Subcutaneous adipose tissue (tissue), 4 donors: ENCODE results near the gene RGL1. TPM values are rescaled to one million over a fixed set of nuclear protein-coding genes. Genes with fewer than 3 reads are reported as not detected.

ENCODE experiments used
- CTCF ChIP-seq: fragments of 450-650 bp; IDR thresholded peaks from one replicate; pipeline ENCODE4 v1.5.1; 2016; ENCODE audit warnings: low read depth, mild to moderate bottlenecking, control low read depth, antibody characterized with exemption, moderate library complexity
- total RNA-seq, 4 donors: library from RNA; depleted of rRNA; stranded (reverse); fragments of >200 nt; gene quantifications; one replicate each; pipeline ENCODE4 v1.1.0, GENCODE V29; 2016

The RGL1 gene
- total RNA-seq, 4 donors from 2014 or later = 41.8 to 81.8 (median 59.0) TPM

GRCh38 chr1:183814121-183814681 is 9.3 kb downstream of the RGL1 start:
- TF ChIP-seq CTCF = no peak

GRCh38 chr1:183816110-183816509 is 11.2 kb downstream of the RGL1 start:
- no peak for TF ChIP-seq CTCF

GRCh38 chr1:183817576-183818288 is 12.8 kb downstream of the RGL1 start:
- TF ChIP-seq CTCF = no peak

GRCh38 chr1:183819059-183819458 is 14.1 kb downstream of the RGL1 start:
- no peak for TF ChIP-seq CTCF

- TF ChIP-seq CTCF = no peak
Measured at GRCh38 chr1:183821309-183821888, 16.5 kb downstream of the RGL1 start.

GRCh38 chr1:183821889-183822611 is 17.1 kb downstream of the RGL1 start:
- no peak for TF ChIP-seq CTCF

- TF ChIP-seq CTCF = no peak
Measured at GRCh38 chr1:183824291-183824690, 19.4 kb downstream of the RGL1 start.
